ENCODE data around the gene NBPF1.
"Not testable (repeated sequence)": the region's sequence is repeated elsewhere in the genome, so short reads cannot be mapped to it uniquely, and the experiment has no call there.

NBPF1 gene

DNA sequence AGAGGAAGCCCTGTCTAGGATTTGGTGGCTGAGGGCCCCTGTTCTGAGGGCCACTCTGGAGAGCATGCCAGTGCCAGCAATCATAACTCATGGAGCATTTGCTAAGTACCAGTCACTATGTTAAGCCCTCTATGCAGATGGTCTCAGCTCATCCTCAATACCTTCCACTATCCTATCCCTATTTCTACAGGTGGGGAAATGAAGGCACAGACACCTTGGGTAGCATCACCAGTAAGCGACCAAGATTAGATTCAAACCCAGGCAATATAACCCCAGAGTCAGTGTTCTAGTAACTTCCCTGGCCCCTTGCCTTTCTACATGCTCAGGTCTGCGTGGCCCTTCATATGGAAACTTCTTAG, 7.9 kb upstream of the NBPF1 start:
- TF ChIP-seq, protein P1, sequence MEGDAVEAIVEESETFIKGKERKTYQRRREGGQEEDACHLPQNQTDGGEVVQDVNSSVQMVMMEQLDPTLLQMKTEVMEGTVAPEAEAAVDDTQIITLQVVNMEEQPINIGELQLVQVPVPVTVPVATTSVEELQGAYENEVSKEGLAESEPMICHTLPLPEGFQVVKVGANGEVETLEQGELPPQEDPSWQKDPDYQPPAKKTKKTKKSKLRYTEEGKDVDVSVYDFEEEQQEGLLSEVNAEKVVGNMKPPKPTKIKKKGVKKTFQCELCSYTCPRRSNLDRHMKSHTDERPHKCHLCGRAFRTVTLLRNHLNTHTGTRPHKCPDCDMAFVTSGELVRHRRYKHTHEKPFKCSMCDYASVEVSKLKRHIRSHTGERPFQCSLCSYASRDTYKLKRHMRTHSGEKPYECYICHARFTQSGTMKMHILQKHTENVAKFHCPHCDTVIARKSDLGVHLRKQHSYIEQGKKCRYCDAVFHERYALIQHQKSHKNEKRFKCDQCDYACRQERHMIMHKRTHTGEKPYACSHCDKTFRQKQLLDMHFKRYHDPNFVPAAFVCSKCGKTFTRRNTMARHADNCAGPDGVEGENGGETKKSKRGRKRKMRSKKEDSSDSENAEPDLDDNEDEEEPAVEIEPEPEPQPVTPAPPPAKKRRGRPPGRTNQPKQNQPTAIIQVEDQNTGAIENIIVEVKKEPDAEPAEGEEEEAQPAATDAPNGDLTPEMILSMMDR (IDR thresholded peaks at IDR 0.05; ENCODE audit: low read depth, low read length) = no peak
- no peak overlapping the region for H3K4me3 ChIP-seq (ENCODE audit: low read depth, low read length)

DNA sequence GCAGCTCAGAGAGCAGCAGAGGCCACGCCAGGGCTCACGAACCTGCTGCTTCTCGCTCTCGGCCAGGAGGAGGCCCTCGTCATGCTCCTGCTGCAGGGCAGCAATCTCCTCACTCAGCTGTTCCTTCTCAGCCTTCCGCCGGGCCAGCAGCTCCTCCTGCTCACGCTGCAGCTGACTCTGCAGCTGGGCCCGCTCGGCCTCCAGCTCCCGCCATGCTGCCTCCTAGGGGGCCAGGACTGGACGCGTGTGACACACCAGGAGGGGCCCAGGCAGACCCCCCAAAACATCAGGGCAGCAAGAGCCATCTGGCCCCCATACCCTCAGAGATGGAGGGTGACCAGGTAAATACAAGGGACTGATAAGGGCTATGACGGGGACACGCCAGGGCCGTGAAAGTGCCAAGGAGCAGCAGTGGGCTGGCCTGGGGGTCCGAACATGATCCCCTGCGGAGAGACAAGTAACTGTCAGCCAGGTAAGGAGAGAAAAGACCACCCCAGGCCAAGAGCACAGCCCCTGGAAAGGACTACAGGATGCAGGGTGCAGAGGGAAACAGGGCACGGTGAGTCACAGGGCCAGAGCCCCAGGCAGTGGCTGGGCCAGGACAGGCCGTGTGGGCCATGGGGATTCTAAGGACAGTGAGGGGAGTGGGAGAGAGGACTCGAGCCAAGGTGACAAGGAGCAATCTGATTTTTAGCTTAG, 6.6 kb upstream of the NBPF1 start:
- H3K4me3 ChIP-seq (ENCODE audit: low read depth, low read length) = not testable (repeated sequence)

DNA sequence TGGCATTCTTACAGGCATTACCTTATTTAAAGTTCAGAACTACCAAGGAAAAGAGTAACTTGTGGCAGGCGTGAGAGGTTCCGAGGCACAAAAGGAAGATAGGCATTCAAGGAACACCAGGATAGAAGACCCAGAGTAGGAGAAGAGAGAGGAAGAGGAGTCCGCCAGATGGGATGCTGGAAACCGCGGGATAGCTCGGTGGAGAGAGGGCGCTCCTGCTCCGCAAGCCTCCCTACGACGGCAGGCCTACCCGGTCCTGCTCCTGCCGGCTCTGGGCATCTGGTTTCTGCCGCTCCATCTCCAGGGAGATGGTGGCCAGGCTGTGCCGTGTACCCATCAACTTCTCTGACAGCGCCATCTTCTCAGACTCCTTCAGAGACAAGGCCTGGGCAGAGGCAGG, 5.4 kb upstream of the NBPF1 start:
- H3K4me3 ChIP-seq (ENCODE audit: low read depth, low read length) = no peak overlapping the region
- TF ChIP-seq, protein P1 (IDR thresholded peaks at IDR 0.05; ENCODE audit: low read depth, low read length) = no peak

DNA sequence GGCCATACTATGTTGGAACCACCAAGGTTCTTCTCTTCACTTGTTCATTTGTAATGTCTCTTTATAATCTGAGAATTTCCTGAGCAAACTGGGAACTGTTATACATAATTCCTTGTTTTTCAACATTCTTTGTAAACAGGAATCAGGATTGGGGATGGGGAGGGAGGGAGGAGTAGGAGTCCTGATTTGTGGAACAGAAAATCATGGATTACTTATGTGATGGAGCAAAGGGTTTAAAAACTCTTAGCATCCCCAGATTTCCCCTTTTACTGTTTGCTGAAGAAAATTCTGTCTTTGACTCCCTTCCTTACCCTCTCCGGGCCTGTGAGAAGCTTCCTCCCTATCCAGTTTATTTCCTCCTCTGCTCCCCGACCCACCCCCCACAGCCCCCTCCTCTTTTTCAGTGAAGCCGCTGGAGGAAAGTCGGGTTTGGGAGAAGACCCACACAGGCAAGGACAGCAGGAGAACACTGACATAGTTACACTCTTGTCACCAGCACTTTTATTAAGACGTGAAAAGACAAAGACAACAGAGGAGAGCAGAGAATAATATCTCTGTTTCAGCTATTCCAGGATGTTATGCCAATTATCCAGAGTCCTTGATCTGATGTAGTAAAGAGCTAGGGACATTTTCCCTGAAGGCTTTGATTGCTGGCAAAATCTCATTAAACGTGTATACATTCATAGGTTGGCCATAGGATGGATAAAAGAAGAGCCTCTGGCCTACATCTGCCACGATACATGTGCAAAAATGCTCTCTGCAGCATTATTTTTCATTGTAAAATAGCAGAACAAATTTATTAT, 4.6 kb upstream of the NBPF1 start:
- TF ChIP-seq, protein P1 (IDR thresholded peaks at IDR 0.05; ENCODE audit: low read depth, low read length) = no peak
- H3K4me3 ChIP-seq (ENCODE audit: low read depth, low read length) = no peak overlapping the region

DNA sequence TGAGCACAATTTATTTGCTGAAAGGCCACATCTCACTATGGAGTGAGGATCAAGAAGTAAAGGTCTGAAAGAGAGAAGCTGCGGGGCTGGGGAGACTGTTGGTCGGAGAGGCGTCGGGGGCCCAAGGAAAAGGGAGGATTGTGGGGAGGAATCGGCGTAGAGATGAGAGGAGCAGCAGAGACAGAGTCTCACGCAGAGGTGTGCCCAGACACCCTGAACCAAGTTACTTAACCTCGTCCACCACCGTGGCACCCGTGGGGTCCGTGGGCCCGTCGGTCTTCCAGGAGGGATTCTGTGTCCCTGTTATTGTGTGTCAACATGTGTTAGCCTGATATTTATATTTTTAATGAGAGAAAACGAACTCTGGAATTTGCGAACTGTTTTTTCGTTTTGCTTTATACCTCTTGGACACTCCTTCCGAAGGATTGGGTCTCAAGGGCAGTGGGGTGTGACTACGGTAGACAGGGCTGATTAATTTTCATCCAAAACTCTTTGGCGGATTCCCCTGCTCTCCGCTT, 3.8 kb upstream of the NBPF1 start:
- H3K4me3 ChIP-seq (ENCODE audit: low read depth, low read length) = no peak overlapping the region
- TF ChIP-seq, protein P1 (IDR thresholded peaks at IDR 0.05; ENCODE audit: low read depth, low read length) = no peak

- H3K4me3 ChIP-seq (ENCODE audit: low read depth, low read length) = no peak overlapping the region
- TF ChIP-seq, protein P1 (IDR thresholded peaks at IDR 0.05; ENCODE audit: low read depth, low read length) = no peak
Measured at GRCh38 chr1:16615253-16616252, 2.2 kb upstream of the NBPF1 start.
